Measurements from ENCODE around the gene LYPLAL1.

DNA sequence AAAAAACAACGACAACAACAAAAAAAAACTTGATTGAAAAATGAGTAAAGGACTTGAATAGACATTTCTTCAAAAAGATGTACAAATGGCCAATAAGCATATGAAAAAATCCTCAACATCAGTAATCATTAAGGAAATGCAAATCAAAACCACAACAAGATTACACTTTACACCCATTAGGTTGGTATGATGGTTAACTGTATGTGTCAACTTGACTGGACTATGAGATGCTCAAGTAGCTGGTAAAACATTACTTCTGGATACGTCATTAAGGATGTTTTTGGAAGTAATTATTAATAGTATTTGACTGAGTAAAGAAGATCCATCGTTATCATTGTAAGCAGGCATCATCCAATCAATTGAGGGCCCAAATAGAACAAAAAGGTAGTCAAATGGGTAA lies 34.9 kb upstream of the LYPLAL1 start:
- no peak for TF ChIP-seq POLR2A (IDR thresholded peaks at IDR 0.05)
- TF ChIP-seq, protein P1, sequence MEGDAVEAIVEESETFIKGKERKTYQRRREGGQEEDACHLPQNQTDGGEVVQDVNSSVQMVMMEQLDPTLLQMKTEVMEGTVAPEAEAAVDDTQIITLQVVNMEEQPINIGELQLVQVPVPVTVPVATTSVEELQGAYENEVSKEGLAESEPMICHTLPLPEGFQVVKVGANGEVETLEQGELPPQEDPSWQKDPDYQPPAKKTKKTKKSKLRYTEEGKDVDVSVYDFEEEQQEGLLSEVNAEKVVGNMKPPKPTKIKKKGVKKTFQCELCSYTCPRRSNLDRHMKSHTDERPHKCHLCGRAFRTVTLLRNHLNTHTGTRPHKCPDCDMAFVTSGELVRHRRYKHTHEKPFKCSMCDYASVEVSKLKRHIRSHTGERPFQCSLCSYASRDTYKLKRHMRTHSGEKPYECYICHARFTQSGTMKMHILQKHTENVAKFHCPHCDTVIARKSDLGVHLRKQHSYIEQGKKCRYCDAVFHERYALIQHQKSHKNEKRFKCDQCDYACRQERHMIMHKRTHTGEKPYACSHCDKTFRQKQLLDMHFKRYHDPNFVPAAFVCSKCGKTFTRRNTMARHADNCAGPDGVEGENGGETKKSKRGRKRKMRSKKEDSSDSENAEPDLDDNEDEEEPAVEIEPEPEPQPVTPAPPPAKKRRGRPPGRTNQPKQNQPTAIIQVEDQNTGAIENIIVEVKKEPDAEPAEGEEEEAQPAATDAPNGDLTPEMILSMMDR (IDR thresholded peaks at IDR 0.05), result no peak
